HCT116 (cell line): ENCODE results near the gene LRP1B. TPM values are rescaled to one million over a fixed set of nuclear protein-coding genes. Genes with fewer than 3 reads are reported as not detected.

ENCODE experiments used
- ATAC-seq: fragments of 200-7000 bp; cut with Tn5 transposase; 2 replicates; pipeline ENCODE4 v1.9.1; 2020; ENCODE audit warnings: mild to moderate bottlenecking, moderate library complexity
- BruUV-seq: library from RNA; stranded (reverse); fragments of 400-500 nt; replicated peaks from 2 replicates; lab custom pipeline; 2021; lab: Mats Ljungman, UMichigan
- CTCF ChIA-PET: fragments of 300-600 bp; sonication (Branson Sonifier 250); formaldehyde crosslinking; loops from one replicate; lab custom pipeline; 2021; ENCODE audit warnings: antibody characterized with exemption; lab: Charles Lee
- POLR2A ChIA-PET: fragments of 300-600, 350-600 bp; sonication (Branson Sonifier 250); formaldehyde crosslinking; loops from one replicate; lab custom pipeline; 2021; ENCODE audit warnings: antibody characterized with exemption; lab: Charles Lee
- RAD21 ChIA-PET, 2 experiments: fragments of 300-600 bp; sonication (Branson Sonifier 250); formaldehyde crosslinking; loops; one replicate each; lab custom pipeline; 2023; ENCODE audit warnings: low total read pairs in 2 of 2; ENCODE audit not compliant: uncharacterized antibody in 2 of 2, unreplicated experiment in 2 of 2, low non-redundant PET in 1 of 2; lab: Charles Lee
- DNase-seq: peaks from one replicate; pipeline ENCODE4 v3.0.0-alpha.2; 2010; ENCODE audit warnings: low read depth, low spot score
- H2AFZ ChIP-seq: fragments of 200-600 bp; shearing (Covaris generic), sonication (generic); 2 replicates; pipeline ENCODE4 v1.6.1; 2017; ENCODE audit warnings: low read depth, mixed run types, mixed read lengths, antibody characterized with exemption, low read length; ENCODE audit not compliant: poor library complexity, severe bottlenecking
- H3K27ac ChIP-seq: 2 replicates; pipeline ENCODE4 v1.5.1; 2012; ENCODE audit warnings: low read depth, low read length
- H3K27me3 ChIP-seq: fragments of 200-600 bp; sonication (generic); 2 replicates; pipeline ENCODE4 v1.6.1; 2016; ENCODE audit warnings: mixed run types, low read length, mixed read lengths; ENCODE audit not compliant: insufficient read depth
- H3K36me3 ChIP-seq, 2 experiments: fragments of 200-500 bp in 1 of 2; fragments of 200-600 bp in 1 of 2; sonication (Bioruptor generic) in 1 of 2; sonication (generic) in 1 of 2; 2 replicates each; pipeline versions ENCODE4 v1.5.1 to v1.6.1; 2014 to 2016; ENCODE audit warnings: low read length in 2 of 2, inconsistent platforms in 1 of 2, mixed read lengths in 1 of 2, mixed run types in 1 of 2; ENCODE audit not compliant: insufficient read depth in 2 of 2, control insufficient read depth in 1 of 2
- H3K4me1 ChIP-seq, 2 experiments: fragments of 200-600 bp in 1 of 2; sonication (generic) in 1 of 2; 2 replicates each; pipeline versions ENCODE4 v1.5.1 to v1.6.1; 2012 to 2017; ENCODE audit warnings: low read length in 2 of 2, inconsistent platforms in 1 of 2, mild to moderate bottlenecking in 1 of 2, mixed read lengths in 1 of 2, mixed run types in 1 of 2, moderate library complexity in 1 of 2; ENCODE audit not compliant: insufficient read depth in 2 of 2, control insufficient read depth in 1 of 2
- H3K4me2 ChIP-seq: fragments of 200-600 bp; sonication (generic); 2 replicates; pipeline ENCODE4 v1.6.1; 2017; ENCODE audit warnings: mixed run types, low read length, mixed read lengths
- H3K4me3 ChIP-seq, 2 experiments: fragments of 200-600 bp in 1 of 2; sonication (generic) in 1 of 2; replicated peaks in 1 of 2; 2 replicates each; pipeline ENCODE4 v1.5.1; 2011 to 2016; ENCODE audit warnings: low read length in 2 of 2, control low read depth in 1 of 2, low read depth in 1 of 2, mild to moderate bottlenecking in 1 of 2, mixed read lengths in 1 of 2, mixed run types in 1 of 2
- H3K79me2 ChIP-seq: fragments of 200-600 bp; sonication (generic); 2 replicates; pipeline ENCODE4 v1.6.1; 2017; ENCODE audit warnings: mild to moderate bottlenecking, mixed run types, low read length, moderate library complexity, mixed read lengths; ENCODE audit not compliant: insufficient read depth
- H3K9ac ChIP-seq: fragments of 200-600 bp; sonication (generic); 2 replicates; pipeline ENCODE4 v1.6.1; 2016; ENCODE audit warnings: low read length, mixed read lengths
- H3K9me2 ChIP-seq: fragments of 200-600 bp; sonication (generic), shearing (Covaris generic); 2 replicates; pipeline ENCODE4 v1.6.1; 2017; ENCODE audit warnings: mixed run types, mild to moderate bottlenecking, moderate library complexity; ENCODE audit not compliant: insufficient read depth
- H3K9me3 ChIP-seq, 2 experiments: fragments of 200-500 bp in 1 of 2; fragments of 200-600 bp in 1 of 2; sonication (Bioruptor generic) in 1 of 2; sonication (generic) in 1 of 2; 2 replicates each; pipeline ENCODE4 v1.6.1; 2014 to 2017; ENCODE audit warnings: low read length in 2 of 2, mixed read lengths in 2 of 2, inconsistent platforms in 1 of 2, low read depth in 1 of 2, mild to moderate bottlenecking in 1 of 2, mixed run types in 1 of 2, moderate library complexity in 1 of 2; ENCODE audit not compliant: control insufficient read depth in 1 of 2, insufficient read depth in 1 of 2
- H4K20me1 ChIP-seq: fragments of 200-600 bp; sonication (generic), shearing (Covaris generic); 2 replicates; pipeline ENCODE4 v1.6.1; 2017; ENCODE audit warnings: mixed run types, mild to moderate bottlenecking, moderate library complexity; ENCODE audit not compliant: insufficient read depth
- CBX3 ChIP-seq: IDR thresholded peaks from 2 replicates; pipeline ENCODE4 v1.6.1; 2012; ENCODE audit warnings: low read depth
- CTCF ChIP-seq, 3 experiments: fragments of 200-600 bp in 1 of 3; sonication (generic) in 1 of 3; IDR thresholded peaks in 2 of 3; conservative IDR thresholded peaks in 1 of 3; 2 replicates each; pipeline ENCODE4 v1.5.1; 2012 to 2017; ENCODE audit warnings: low read depth in 2 of 3, low read length in 2 of 3, antibody characterized with exemption in 1 of 3, borderline replicate concordance in 1 of 3, control low read depth in 1 of 3, mild to moderate bottlenecking in 1 of 3, mixed read lengths in 1 of 3, mixed run types in 1 of 3, moderate library complexity in 1 of 3; ENCODE audit not compliant: insufficient read depth in 1 of 3
- ELF1 ChIP-seq: IDR thresholded peaks from 2 replicates; pipeline ENCODE4 v1.6.1; 2012; ENCODE audit warnings: low read depth, borderline replicate concordance
- EZH2phosphoT487 ChIP-seq: fragments of 200-600 bp; IDR thresholded peaks from 2 replicates; pipeline ENCODE4 v1.6.1; 2018; ENCODE audit warnings: antibody characterized with exemption, borderline replicate concordance
- JUND ChIP-seq: IDR thresholded peaks from 2 replicates; pipeline ENCODE4 v1.6.1; 2012
- MAX ChIP-seq: IDR thresholded peaks from 2 replicates; pipeline ENCODE4 v1.6.1; 2012
- POLR2A ChIP-seq: IDR thresholded peaks from 2 replicates; pipeline ENCODE4 v1.7.0; 2011; ENCODE audit warnings: borderline replicate concordance; ENCODE audit not compliant: insufficient read depth, insufficient read length; ENCODE audit errors: extremely low read depth
- POLR2AphosphoS5 ChIP-seq: IDR thresholded peaks from 2 replicates; pipeline ENCODE4 v1.6.1; 2011; ENCODE audit warnings: mild to moderate bottlenecking, low read depth, low read length, moderate library complexity
- SIN3A ChIP-seq: IDR thresholded peaks from 2 replicates; pipeline ENCODE4 v1.6.1; 2012; ENCODE audit warnings: low read depth
- YY1 ChIP-seq: IDR thresholded peaks from 2 replicates; pipeline ENCODE4 v1.6.1; 2011; ENCODE audit warnings: low read length, low read depth, moderate library complexity, mild to moderate bottlenecking; ENCODE audit not compliant: insufficient replicate concordance; ENCODE audit errors: extremely low read depth
- ZNF274 ChIP-seq: fragments of 200-500 bp; sonication (Bioruptor generic); IDR thresholded peaks from 2 replicates; pipeline ENCODE4 v1.6.1; 2014; ENCODE audit warnings: mild to moderate bottlenecking, low read depth, low read length, inconsistent platforms
- intact Hi-C: fragments of 100-400 bp; cut with micrococcal nuclease; formaldehyde crosslinking; loops from 2 replicates; pipeline ENCODE4 v1.10.0; 2022
- total RNA-seq: library from RNA; stranded (reverse); gene quantifications from one replicate; pipeline ENCODE4 v1.2.1, GENCODE V29; 2021; ENCODE audit not compliant: unreplicated experiment
- TF ChIP-seq, protein P1 (sequence below): IDR thresholded peaks from 2 replicates; pipeline ENCODE4 v1.6.1; 2012
- TF ChIP-seq, protein P2 (sequence below): IDR thresholded peaks from 2 replicates; pipeline ENCODE4 v1.6.1; 2012; ENCODE audit warnings: low read depth
- TF ChIP-seq, protein P3 (sequence below): IDR thresholded peaks from 2 replicates; pipeline ENCODE4 v1.6.1; 2011; ENCODE audit warnings: mild to moderate bottlenecking, low read length, moderate library complexity; ENCODE audit not compliant: insufficient replicate concordance; ENCODE audit errors: extremely low read depth

The LRP1B gene
- total RNA-seq, 1 experiment from 2014 or later, result 0.34 TPM

DNA sequence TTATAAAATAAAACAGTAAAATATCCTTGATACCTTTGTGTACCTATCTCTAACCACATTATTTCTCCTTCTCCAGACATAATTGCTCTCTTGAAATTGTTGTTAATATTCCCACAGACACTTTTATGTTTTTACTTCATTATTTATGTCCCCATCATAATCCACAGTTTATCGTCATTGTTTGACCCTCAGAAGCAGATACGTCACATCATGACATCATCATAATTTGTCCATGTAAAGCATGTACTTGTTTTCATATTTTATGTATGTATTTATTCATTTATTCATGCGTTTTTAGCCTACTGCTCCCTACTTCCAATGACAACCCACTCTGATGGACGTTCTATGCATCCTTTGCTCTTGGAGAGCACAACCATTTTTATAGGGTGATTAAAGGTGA is 1943.7 kb downstream of the LRP1B start:
- Histone ChIP-seq H3K9ac (no peak overlapping the region), H3K9me2 (no peaks in the 10 kb centered on the region), H3K79me2 (no peaks in the 10 kb centered on the region), H3K4me2 (no peak overlapping the region), H3K27me3 (no peaks in the 10 kb centered on the region)
- CTCF ChIA-PET, result no interaction called here
- TF ChIP-seq JUND, result no peak
- no peak for TF ChIP-seq SIN3A
- TF ChIP-seq CBX3, result no peak
- no peak for TF ChIP-seq YY1
- TF ChIP-seq EZH2phosphoT487, result no peak
- no peak for TF ChIP-seq POLR2A
- no peak for TF ChIP-seq ZNF274
- no peak for TF ChIP-seq CTCF (IDR thresholded peaks at IDR 0.05 in 2 of 3, conservative IDR thresholded peaks at IDR 0.05 in 1 of 3; ENCODE audit: borderline replicate concordance in 1 of 3, insufficient read depth in 1 of 3, low read depth in 2 of 3, low read length in 2 of 3)
- TF ChIP-seq, protein P1, sequence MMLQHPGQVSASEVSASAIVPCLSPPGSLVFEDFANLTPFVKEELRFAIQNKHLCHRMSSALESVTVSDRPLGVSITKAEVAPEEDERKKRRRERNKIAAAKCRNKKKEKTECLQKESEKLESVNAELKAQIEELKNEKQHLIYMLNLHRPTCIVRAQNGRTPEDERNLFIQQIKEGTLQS, result no peak
- TF ChIP-seq POLR2AphosphoS5, result no peak
- no peak for TF ChIP-seq MAX
- TF ChIP-seq, protein P2, sequence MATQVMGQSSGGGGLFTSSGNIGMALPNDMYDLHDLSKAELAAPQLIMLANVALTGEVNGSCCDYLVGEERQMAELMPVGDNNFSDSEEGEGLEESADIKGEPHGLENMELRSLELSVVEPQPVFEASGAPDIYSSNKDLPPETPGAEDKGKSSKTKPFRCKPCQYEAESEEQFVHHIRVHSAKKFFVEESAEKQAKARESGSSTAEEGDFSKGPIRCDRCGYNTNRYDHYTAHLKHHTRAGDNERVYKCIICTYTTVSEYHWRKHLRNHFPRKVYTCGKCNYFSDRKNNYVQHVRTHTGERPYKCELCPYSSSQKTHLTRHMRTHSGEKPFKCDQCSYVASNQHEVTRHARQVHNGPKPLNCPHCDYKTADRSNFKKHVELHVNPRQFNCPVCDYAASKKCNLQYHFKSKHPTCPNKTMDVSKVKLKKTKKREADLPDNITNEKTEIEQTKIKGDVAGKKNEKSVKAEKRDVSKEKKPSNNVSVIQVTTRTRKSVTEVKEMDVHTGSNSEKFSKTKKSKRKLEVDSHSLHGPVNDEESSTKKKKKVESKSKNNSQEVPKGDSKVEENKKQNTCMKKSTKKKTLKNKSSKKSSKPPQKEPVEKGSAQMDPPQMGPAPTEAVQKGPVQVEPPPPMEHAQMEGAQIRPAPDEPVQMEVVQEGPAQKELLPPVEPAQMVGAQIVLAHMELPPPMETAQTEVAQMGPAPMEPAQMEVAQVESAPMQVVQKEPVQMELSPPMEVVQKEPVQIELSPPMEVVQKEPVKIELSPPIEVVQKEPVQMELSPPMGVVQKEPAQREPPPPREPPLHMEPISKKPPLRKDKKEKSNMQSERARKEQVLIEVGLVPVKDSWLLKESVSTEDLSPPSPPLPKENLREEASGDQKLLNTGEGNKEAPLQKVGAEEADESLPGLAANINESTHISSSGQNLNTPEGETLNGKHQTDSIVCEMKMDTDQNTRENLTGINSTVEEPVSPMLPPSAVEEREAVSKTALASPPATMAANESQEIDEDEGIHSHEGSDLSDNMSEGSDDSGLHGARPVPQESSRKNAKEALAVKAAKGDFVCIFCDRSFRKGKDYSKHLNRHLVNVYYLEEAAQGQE, result no peak
- TF ChIP-seq ELF1, result no peak
- TF ChIP-seq, protein P3, sequence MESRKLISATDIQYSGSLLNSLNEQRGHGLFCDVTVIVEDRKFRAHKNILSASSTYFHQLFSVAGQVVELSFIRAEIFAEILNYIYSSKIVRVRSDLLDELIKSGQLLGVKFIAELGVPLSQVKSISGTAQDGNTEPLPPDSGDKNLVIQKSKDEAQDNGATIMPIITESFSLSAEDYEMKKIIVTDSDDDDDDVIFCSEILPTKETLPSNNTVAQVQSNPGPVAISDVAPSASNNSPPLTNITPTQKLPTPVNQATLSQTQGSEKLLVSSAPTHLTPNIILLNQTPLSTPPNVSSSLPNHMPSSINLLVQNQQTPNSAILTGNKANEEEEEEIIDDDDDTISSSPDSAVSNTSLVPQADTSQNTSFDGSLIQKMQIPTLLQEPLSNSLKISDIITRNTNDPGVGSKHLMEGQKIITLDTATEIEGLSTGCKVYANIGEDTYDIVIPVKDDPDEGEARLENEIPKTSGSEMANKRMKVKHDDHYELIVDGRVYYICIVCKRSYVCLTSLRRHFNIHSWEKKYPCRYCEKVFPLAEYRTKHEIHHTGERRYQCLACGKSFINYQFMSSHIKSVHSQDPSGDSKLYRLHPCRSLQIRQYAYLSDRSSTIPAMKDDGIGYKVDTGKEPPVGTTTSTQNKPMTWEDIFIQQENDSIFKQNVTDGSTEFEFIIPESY, result no peak
- TF ChIP-seq, all 23 proteins: peak for 0
- POLR2A ChIA-PET, result no interaction called here
- H3K36me3 ChIP-seq, result no peaks in the 10 kb centered on the region
- H2AFZ ChIP-seq, result no peak overlapping the region
- no peak for ATAC-seq
- no peak overlapping the region for H3K4me3 ChIP-seq
- no peaks in the 10 kb centered on the region for H3K4me1 ChIP-seq
- intact Hi-C loops, result no loop called here
- H3K9me3 ChIP-seq, result no peaks in the 10 kb centered on the region
- no peaks in the 10 kb centered on the region for H4K20me1 ChIP-seq
- no peak for DNase-seq
- RAD21 ChIA-PET, result no interaction called here
- H3K27ac ChIP-seq, result no peak overlapping the region
- no TSS peak for BruUV-seq
